A673 (cell line): ENCODE measurements around the gene PKD2. TPM values are rescaled to one million over a fixed set of nuclear protein-coding genes. Genes with fewer than 3 reads are reported as not detected.

ENCODE experiments used
- BruUV-seq: library from RNA; stranded (reverse); fragments of 400-500 nt; replicated peaks from 2 replicates; lab custom pipeline; 2021; lab: Mats Ljungman, UMichigan
- CTCF ChIA-PET: fragments of 300-600 bp; sonication (Branson Sonifier 250); formaldehyde crosslinking; loops from one replicate; lab custom pipeline; 2022; ENCODE audit warnings: antibody characterized with exemption; lab: Charles Lee
- POLR2A ChIA-PET: fragments of 300-600 bp; sonication (Branson Sonifier 250); formaldehyde crosslinking; loops from one replicate; lab custom pipeline; 2022; ENCODE audit warnings: antibody characterized with exemption; ENCODE audit not compliant: low non-redundant PET; lab: Charles Lee
- DNase-seq: peaks from one replicate; pipeline ENCODE4 v3.0.0-alpha.2; 2015; ENCODE audit warnings: low spot score
- H3K27ac ChIP-seq: fragments of 200-600 bp; sonication (generic); 2 replicates; pipeline ENCODE4 v1.5.1; 2016; ENCODE audit warnings: mixed run types, low read depth, mild to moderate bottlenecking, mixed read lengths, antibody characterized with exemption, low read length; ENCODE audit not compliant: poor library complexity, severe bottlenecking
- H3K27me3 ChIP-seq: fragments of 200-600 bp; sonication (generic); replicated peaks from 2 replicates; pipeline ENCODE4 v1.6.1; 2017; ENCODE audit warnings: mixed run types, low read depth, mild to moderate bottlenecking, mixed read lengths, antibody characterized with exemption, low read length; ENCODE audit not compliant: insufficient read depth, poor library complexity
- H3K36me3 ChIP-seq: fragments of 200-600 bp; sonication (generic); 2 replicates; pipeline ENCODE4 v1.6.1; 2016; ENCODE audit warnings: mixed run types, mild to moderate bottlenecking, mixed read lengths, antibody characterized with exemption, low read length; ENCODE audit not compliant: insufficient read depth, poor library complexity, severe bottlenecking
- H3K4me1 ChIP-seq: fragments of 200-600 bp; sonication (generic); 2 replicates; pipeline ENCODE4 v1.6.1; 2017; ENCODE audit warnings: mixed run types, mild to moderate bottlenecking, mixed read lengths, antibody characterized with exemption, low read length; ENCODE audit not compliant: insufficient read depth, poor library complexity, severe bottlenecking
- H3K4me3 ChIP-seq: fragments of 200-600 bp; sonication (generic); 2 replicates; pipeline ENCODE4 v1.5.1; 2016; ENCODE audit warnings: low read depth, mixed run types, mild to moderate bottlenecking, mixed read lengths, low read length; ENCODE audit not compliant: poor library complexity, severe bottlenecking
- H3K9me3 ChIP-seq: fragments of 200-600 bp; sonication (generic); 2 replicates; pipeline ENCODE4 v1.6.1; 2016; ENCODE audit warnings: mixed run types, low read depth, mild to moderate bottlenecking, mixed read lengths, antibody characterized with exemption, low read length; ENCODE audit not compliant: poor library complexity, severe bottlenecking
- CTCF ChIP-seq: fragments of 300-800, 200-600 bp; sonication (generic); conservative IDR thresholded peaks from 2 replicates; pipeline ENCODE4 v1.5.1; 2017; ENCODE audit warnings: low read depth, mild to moderate bottlenecking, antibody characterized with exemption, low read length, moderate library complexity, mixed read lengths
- EZH2 ChIP-seq: fragments of 200-600 bp; sonication (generic); IDR thresholded peaks from 2 replicates; pipeline ENCODE4 v1.6.1; 2017; ENCODE audit warnings: borderline replicate concordance, low read depth, mild to moderate bottlenecking, mixed read lengths, antibody characterized with exemption, low read length; ENCODE audit not compliant: poor library complexity, severe bottlenecking
- intact Hi-C: fragments of 100-400 bp; cut with micrococcal nuclease; formaldehyde crosslinking; loops from one replicate; pipeline ENCODE4 v1.10.0; 2022; ENCODE audit not compliant: unreplicated experiment
- total RNA-seq: library from RNA; stranded (reverse); gene quantifications from 2 replicates; pipeline ENCODE4 v1.2.3, GENCODE V29; 2021

The PKD2 gene
- total RNA-seq, 1 experiment from 2014 or later = 10.0 TPM

- no peaks in the 10 kb centered on the region for H3K27me3 ChIP-seq
- no TSS peak for BruUV-seq
- H3K9me3 ChIP-seq = no peaks in the 10 kb centered on the region
- no peak overlapping the region for H3K4me3 ChIP-seq
- ChIA-PET POLR2A (no interaction called here), CTCF (no interaction called here)
- DNase-seq = no peak
- no peak for TF ChIP-seq EZH2
- no peak for TF ChIP-seq CTCF
- H3K36me3 ChIP-seq = peaks cover 3% of the 10 kb centered on the region
- intact Hi-C loops = no loop called here
- H3K27ac ChIP-seq = no peak overlapping the region
- no peaks in the 10 kb centered on the region for H3K4me1 ChIP-seq
Observed at GRCh38 chr4:88063634-88064296, 56.3 kb downstream of the PKD2 start.

GRCh38 chr4:88064410-88064809 lies 57.0 kb downstream of the PKD2 start:
- Histone ChIP-seq H3K27ac (no peak overlapping the region), H3K27me3 (no peaks in the 10 kb centered on the region), H3K4me1 (no peaks in the 10 kb centered on the region), H3K36me3 (peaks cover 3% of the 10 kb centered on the region), H3K4me3 (no peak overlapping the region), H3K9me3 (no peaks in the 10 kb centered on the region)
- no TSS peak for BruUV-seq
- DNase-seq = no peak
- intact Hi-C loops = no loop called here
- no peak for TF ChIP-seq EZH2
- TF ChIP-seq CTCF = no peak
- CTCF ChIA-PET = no interaction called here
- POLR2A ChIA-PET = no interaction called here

GRCh38 chr4:88070031-88070430 lies 62.6 kb downstream of the PKD2 start:
- Histone ChIP-seq H3K9me3 (no peaks in the 10 kb centered on the region), H3K4me3 (no peak overlapping the region), H3K4me1 (no peaks in the 10 kb centered on the region), H3K27me3 (no peaks in the 10 kb centered on the region), H3K36me3 (peaks cover 3% of the 10 kb centered on the region), H3K27ac (no peak overlapping the region)
- no peak for TF ChIP-seq CTCF
- TF ChIP-seq EZH2 = no peak
- intact Hi-C loops = no loop called here
- CTCF ChIA-PET = no interaction called here
- no TSS peak for BruUV-seq
- no peak for DNase-seq
- POLR2A ChIA-PET = no interaction called here
